Ovary (tissue), 3 donors: ENCODE data around the gene DMBX1.

Experiments used
- POLR2A ChIP-seq: fragments of 450-650 bp; IDR thresholded peaks from one replicate; pipeline ENCODE4 v1.6.1; 2017; ENCODE audit warnings: antibody characterized with exemption, mild to moderate bottlenecking, moderate library complexity
- TF ChIP-seq, protein P1 (sequence below), 3 donors: fragments of 450-650 bp in 2 of 3; fragments of 200-600 bp in 1 of 3; IDR thresholded peaks; one replicate each; pipeline versions ENCODE4 v1.5.1 to v1.8.0; 2016 to 2022; ENCODE audit warnings: antibody characterized with exemption in 3 of 3, mild to moderate bottlenecking in 1 of 3
- donor health status: DM: no; HTN: no; CAD: no.

DNA sequence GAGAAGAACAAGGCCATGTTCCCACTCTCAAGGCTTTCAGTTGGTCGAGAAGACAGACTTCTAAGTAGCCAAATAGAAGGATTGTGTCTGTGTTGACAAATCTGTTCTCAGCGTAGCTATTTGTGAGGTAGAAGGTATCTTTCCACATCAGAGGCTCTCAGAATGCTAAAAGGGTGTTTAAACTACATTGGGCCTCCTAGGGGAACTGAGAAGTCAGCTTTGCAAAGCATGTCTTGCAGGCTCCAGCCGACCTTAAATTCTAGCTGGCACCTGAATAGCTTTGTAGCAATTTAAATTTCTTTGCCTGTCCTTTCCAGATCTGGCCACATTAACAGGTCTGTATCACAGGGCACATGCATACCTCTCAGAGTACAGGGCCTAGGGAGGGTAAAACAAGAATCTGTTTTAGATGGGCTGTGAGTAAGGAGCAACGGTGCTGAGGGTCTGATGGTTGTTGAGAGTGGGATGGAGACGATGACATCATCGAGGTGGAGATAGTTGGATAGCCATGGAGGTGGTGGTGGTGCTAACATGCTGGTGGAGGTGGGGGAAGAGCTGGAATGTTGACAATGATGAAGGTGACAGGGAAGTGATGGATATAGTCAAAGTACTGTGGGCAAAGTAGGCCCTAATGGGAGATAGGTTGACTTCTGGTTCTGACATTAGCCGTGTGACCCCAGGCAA, 17.0 kb upstream of the DMBX1 start:
- TF ChIP-seq, protein P1, sequence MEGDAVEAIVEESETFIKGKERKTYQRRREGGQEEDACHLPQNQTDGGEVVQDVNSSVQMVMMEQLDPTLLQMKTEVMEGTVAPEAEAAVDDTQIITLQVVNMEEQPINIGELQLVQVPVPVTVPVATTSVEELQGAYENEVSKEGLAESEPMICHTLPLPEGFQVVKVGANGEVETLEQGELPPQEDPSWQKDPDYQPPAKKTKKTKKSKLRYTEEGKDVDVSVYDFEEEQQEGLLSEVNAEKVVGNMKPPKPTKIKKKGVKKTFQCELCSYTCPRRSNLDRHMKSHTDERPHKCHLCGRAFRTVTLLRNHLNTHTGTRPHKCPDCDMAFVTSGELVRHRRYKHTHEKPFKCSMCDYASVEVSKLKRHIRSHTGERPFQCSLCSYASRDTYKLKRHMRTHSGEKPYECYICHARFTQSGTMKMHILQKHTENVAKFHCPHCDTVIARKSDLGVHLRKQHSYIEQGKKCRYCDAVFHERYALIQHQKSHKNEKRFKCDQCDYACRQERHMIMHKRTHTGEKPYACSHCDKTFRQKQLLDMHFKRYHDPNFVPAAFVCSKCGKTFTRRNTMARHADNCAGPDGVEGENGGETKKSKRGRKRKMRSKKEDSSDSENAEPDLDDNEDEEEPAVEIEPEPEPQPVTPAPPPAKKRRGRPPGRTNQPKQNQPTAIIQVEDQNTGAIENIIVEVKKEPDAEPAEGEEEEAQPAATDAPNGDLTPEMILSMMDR (IDR thresholded peaks at IDR 0.05): no peak
- TF ChIP-seq POLR2A: no peak
